ENCODE data around the gene P3H4.

Gene P3H4

DNA sequence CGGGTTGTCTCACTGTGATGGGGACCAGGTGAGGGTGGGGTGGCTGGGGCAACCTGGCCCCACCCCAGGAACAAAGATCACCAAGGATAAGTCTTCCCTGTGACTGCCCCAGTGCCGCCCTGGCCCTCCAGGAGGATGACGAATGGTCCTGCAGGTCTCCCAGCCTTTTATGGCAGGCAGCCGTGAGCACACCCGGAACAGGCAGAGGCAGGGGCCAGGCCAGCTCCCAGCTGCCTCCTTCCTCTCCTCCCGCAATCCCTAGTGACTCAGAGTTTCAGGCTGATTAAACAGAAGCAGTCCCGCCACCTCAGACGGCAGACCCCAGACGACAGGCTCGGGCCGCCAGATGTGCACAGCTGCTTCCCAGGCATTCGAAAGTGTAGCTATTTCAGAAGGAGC, 38.6 kb downstream of the P3H4 start:
- ATAC-seq, result peak; percentile 68
- TF ChIP-seq, protein P1, sequence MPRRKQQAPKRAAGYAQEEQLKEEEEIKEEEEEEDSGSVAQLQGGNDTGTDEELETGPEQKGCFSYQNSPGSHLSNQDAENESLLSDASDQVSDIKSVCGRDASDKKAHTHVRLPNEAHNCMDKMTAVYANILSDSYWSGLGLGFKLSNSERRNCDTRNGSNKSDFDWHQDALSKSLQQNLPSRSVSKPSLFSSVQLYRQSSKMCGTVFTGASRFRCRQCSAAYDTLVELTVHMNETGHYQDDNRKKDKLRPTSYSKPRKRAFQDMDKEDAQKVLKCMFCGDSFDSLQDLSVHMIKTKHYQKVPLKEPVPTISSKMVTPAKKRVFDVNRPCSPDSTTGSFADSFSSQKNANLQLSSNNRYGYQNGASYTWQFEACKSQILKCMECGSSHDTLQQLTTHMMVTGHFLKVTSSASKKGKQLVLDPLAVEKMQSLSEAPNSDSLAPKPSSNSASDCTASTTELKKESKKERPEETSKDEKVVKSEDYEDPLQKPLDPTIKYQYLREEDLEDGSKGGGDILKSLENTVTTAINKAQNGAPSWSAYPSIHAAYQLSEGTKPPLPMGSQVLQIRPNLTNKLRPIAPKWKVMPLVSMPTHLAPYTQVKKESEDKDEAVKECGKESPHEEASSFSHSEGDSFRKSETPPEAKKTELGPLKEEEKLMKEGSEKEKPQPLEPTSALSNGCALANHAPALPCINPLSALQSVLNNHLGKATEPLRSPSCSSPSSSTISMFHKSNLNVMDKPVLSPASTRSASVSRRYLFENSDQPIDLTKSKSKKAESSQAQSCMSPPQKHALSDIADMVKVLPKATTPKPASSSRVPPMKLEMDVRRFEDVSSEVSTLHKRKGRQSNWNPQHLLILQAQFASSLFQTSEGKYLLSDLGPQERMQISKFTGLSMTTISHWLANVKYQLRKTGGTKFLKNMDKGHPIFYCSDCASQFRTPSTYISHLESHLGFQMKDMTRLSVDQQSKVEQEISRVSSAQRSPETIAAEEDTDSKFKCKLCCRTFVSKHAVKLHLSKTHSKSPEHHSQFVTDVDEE (CRISPR knock-in tag; IDR thresholded peaks at IDR 0.05), result no peak
- TF ChIP-seq RARB (CRISPR knock-in tag; IDR thresholded peaks at IDR 0.05) (no peak), CSDC2 (CRISPR knock-in tag; IDR thresholded peaks at IDR 0.05) (no peak), ZC3H10 (CRISPR knock-in tag; IDR thresholded peaks at IDR 0.05) (no peak), PPARA (CRISPR knock-in tag; IDR thresholded peaks at IDR 0.05; ENCODE audit: borderline replicate concordance) (no peak), GLIS3 (CRISPR knock-in tag; IDR thresholded peaks at IDR 0.05) (no peak), SNAI2 (CRISPR knock-in tag; IDR thresholded peaks at IDR 0.05) (no peak), BACH2 (CRISPR knock-in tag; IDR thresholded peaks at IDR 0.05; ENCODE audit: borderline replicate concordance) (no peak)
- TF ChIP-seq, protein P2, sequence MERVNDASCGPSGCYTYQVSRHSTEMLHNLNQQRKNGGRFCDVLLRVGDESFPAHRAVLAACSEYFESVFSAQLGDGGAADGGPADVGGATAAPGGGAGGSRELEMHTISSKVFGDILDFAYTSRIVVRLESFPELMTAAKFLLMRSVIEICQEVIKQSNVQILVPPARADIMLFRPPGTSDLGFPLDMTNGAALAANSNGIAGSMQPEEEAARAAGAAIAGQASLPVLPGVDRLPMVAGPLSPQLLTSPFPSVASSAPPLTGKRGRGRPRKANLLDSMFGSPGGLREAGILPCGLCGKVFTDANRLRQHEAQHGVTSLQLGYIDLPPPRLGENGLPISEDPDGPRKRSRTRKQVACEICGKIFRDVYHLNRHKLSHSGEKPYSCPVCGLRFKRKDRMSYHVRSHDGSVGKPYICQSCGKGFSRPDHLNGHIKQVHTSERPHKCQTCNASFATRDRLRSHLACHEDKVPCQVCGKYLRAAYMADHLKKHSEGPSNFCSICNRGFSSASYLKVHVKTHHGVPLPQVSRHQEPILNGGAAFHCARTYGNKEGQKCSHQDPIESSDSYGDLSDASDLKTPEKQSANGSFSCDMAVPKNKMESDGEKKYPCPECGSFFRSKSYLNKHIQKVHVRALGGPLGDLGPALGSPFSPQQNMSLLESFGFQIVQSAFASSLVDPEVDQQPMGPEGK (CRISPR knock-in tag; IDR thresholded peaks at IDR 0.05; ENCODE audit: borderline replicate concordance), result no peak
- TF ChIP-seq, protein P3, sequence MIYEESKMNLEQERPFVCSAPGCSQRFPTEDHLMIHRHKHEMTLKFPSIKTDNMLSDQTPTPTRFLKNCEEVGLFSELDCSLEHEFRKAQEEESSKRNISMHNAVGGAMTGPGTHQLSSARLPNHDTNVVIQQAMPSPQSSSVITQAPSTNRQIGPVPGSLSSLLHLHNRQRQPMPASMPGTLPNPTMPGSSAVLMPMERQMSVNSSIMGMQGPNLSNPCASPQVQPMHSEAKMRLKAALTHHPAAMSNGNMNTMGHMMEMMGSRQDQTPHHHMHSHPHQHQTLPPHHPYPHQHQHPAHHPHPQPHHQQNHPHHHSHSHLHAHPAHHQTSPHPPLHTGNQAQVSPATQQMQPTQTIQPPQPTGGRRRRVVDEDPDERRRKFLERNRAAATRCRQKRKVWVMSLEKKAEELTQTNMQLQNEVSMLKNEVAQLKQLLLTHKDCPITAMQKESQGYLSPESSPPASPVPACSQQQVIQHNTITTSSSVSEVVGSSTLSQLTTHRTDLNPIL (CRISPR knock-in tag; IDR thresholded peaks at IDR 0.05; ENCODE audit: low read depth), result no peak

DNA sequence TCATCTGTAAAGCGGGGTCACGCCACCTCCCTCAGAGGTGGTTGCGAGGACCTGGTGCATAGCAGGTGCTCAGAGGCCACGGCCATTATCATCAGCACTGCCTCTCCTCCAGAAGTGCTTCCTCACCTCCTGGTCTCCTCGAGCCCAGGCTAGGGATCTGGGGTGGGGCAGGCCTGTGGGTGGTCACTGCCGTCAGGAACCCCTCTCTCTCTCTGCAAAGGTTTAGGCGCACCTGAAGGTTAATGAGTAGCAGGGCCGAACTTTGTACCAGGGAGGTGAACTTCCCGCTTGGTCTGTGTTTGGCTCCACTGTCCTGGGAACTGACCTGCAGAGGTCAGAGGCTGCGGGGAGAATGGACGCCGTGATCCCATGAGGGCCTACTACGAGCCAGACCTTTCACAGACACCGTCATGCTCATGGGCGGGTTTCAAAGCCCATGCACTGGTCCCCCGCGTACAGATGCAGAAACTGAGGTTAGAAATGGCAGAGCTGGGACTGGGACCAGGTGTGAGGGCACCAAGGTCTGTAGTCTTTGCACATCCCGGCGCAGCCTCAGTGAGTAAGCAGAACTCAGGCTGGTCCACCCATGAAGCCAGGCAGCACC, 39.1 kb downstream of the P3H4 start:
- ATAC-seq, result no peak
- TF ChIP-seq ZC3H10 (CRISPR knock-in tag; IDR thresholded peaks at IDR 0.05) (no peak), RARB (CRISPR knock-in tag; IDR thresholded peaks at IDR 0.05) (no peak), GLIS3 (CRISPR knock-in tag; IDR thresholded peaks at IDR 0.05) (no peak), ZFP30 (CRISPR knock-in tag; IDR thresholded peaks at IDR 0.05) (no peak), ESRRG (CRISPR knock-in tag; IDR thresholded peaks at IDR 0.05) (no peak), SNAI2 (CRISPR knock-in tag; IDR thresholded peaks at IDR 0.05) (no peak)

DNA sequence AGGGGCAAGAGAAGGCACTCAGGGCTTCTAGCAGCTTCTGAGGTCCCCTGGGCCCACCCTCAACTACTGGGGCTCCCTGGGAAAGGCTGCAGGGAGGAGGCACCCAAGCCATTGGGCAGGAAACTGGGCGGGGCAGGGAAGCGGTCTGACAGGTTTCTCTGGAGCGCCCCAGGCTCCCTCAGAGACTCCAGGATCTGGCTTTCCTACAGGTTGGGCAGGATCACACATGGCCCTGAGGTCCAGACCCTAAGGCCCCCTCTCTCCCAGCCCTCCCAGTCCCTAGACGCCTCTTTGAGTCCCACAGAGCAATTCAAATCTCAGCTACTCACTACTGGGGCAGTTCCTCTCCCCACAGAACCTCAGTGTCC, 39.5 kb downstream of the P3H4 start:
- ATAC-seq, result no peak
- TF ChIP-seq BACH2 (CRISPR knock-in tag; IDR thresholded peaks at IDR 0.05; ENCODE audit: borderline replicate concordance), result no peak
- no peak for TF ChIP-seq GLIS3 (CRISPR knock-in tag; IDR thresholded peaks at IDR 0.05)
- TF ChIP-seq SNAI2 (CRISPR knock-in tag; IDR thresholded peaks at IDR 0.05), result no peak
- TF ChIP-seq, protein P1 (CRISPR knock-in tag; IDR thresholded peaks at IDR 0.05), result no peak
- TF ChIP-seq PPARA (CRISPR knock-in tag; IDR thresholded peaks at IDR 0.05; ENCODE audit: borderline replicate concordance), result no peak
- TF ChIP-seq, protein P3 (CRISPR knock-in tag; IDR thresholded peaks at IDR 0.05; ENCODE audit: low read depth), result no peak
- no peak for TF ChIP-seq ISL1 (CRISPR knock-in tag; IDR thresholded peaks at IDR 0.05)
- no peak for TF ChIP-seq ZFP30 (CRISPR knock-in tag; IDR thresholded peaks at IDR 0.05)
- TF ChIP-seq, protein P4, sequence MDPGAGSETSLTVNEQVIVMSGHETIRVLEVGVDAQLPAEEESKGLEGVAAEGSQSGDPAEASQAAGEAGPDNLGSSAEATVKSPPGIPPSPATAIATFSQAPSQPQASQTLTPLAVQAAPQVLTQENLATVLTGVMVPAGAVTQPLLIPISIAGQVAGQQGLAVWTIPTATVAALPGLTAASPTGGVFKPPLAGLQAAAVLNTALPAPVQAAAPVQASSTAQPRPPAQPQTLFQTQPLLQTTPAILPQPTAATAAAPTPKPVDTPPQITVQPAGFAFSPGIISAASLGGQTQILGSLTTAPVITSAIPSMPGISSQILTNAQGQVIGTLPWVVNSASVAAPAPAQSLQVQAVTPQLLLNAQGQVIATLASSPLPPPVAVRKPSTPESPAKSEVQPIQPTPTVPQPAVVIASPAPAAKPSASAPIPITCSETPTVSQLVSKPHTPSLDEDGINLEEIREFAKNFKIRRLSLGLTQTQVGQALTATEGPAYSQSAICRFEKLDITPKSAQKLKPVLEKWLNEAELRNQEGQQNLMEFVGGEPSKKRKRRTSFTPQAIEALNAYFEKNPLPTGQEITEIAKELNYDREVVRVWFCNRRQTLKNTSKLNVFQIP (CRISPR knock-in tag; IDR thresholded peaks at IDR 0.05; ENCODE audit: borderline replicate concordance, low read depth), result no peak
- no peak for TF ChIP-seq RARB (CRISPR knock-in tag; IDR thresholded peaks at IDR 0.05)
- TF ChIP-seq ARNTL (CRISPR knock-in tag; IDR thresholded peaks at IDR 0.05; ENCODE audit: borderline replicate concordance, low read depth), result no peak
- TF ChIP-seq OSR1 (CRISPR knock-in tag; IDR thresholded peaks at IDR 0.05), result no peak
- TF ChIP-seq ZNF70 (CRISPR knock-in tag; IDR thresholded peaks at IDR 0.05), result no peak
- no peak for TF ChIP-seq ESRRG (CRISPR knock-in tag; IDR thresholded peaks at IDR 0.05)
- TF ChIP-seq ZNF8 (CRISPR knock-in tag; IDR thresholded peaks at IDR 0.05), result no peak
- TF ChIP-seq TCF4 (CRISPR knock-in tag; IDR thresholded peaks at IDR 0.05; ENCODE audit: borderline replicate concordance), result no peak
- TF ChIP-seq ZC3H10 (CRISPR knock-in tag; IDR thresholded peaks at IDR 0.05), result no peak
- no peak for TF ChIP-seq CSDC2 (CRISPR knock-in tag; IDR thresholded peaks at IDR 0.05)
- TF ChIP-seq ZFP3 (CRISPR knock-in tag; IDR thresholded peaks at IDR 0.05), result no peak

All from SK-N-SH treated with all-trans-retinoic acid at 6 μM for 48 hours (cell line).